Brain microvascular endothelial cell (primary cell): ENCODE results near the gene TMEM131L.
"Not testable (repeated sequence)": the region's sequence is repeated elsewhere in the genome, so short reads cannot be mapped to it uniquely, and the experiment has no call there.

ENCODE experiments used
- DNase-seq: peaks from one replicate; pipeline ENCODE4 v3.0.0-alpha.2; 2020
- H3K27ac ChIP-seq: fragments of 250-450 bp; sonication (Bioruptor Pico); 2 replicates; pipeline ENCODE4 v1.5.1; 2020; ENCODE audit warnings: mild to moderate bottlenecking, moderate library complexity
- H3K27me3 ChIP-seq: fragments of 250-450 bp; sonication (Bioruptor Pico); replicated peaks from 2 replicates; pipeline ENCODE4 v1.5.1; 2020; ENCODE audit warnings: mild to moderate bottlenecking
- H3K36me3 ChIP-seq: fragments of 250-450 bp; sonication (Bioruptor Pico); replicated peaks from 2 replicates; pipeline ENCODE4 v1.5.1; 2020; ENCODE audit warnings: mild to moderate bottlenecking
- H3K4me3 ChIP-seq: 2 replicates; pipeline ENCODE4 v1.5.1; 2011; ENCODE audit warnings: low read depth, mild to moderate bottlenecking, control low read depth, low read length, moderate library complexity
- CTCF ChIP-seq: IDR thresholded peaks from 2 replicates; pipeline ENCODE4 v1.5.1; 2011; ENCODE audit warnings: low read depth, mild to moderate bottlenecking, moderate library complexity, low read length, control low read depth, inconsistent platforms; ENCODE audit errors: missing control alignments
- in situ Hi-C: cut with HindIII; loops from 2 replicates; pipeline ENCODE4 v1.10.0; 2017; ENCODE audit warnings: low sequenced_read_pairs, low pct_ligation_motif_present

The TMEM131L gene

GRCh38 chr4:153466081-153466948 is at the start of gene TMEM131L:
TSS of gene TMEM131L (plus strand) at chr4:153466360. CDS start at chr4:153466398, 38 bp downstream.
- H3K4me3 ChIP-seq, result peak within 1 kb of the TSS; percentile 91
- peak; percentile 9 for TF ChIP-seq CTCF

GRCh38 chr4:153416456-153416855 is 49.7 kb upstream of the TMEM131L start:
- DNase-seq, H3K4me3 ChIP-seq, H3K27ac ChIP-seq, in situ Hi-C loops, H3K27me3 ChIP-seq, H3K36me3 ChIP-seq: not testable (repeated sequence)

More at GRCh38 chr4:153466081-153466948, at the start of gene TMEM131L:
- Histone ChIP-seq H3K27me3 (no peaks in the 10 kb centered on the region), H3K36me3 (no peaks in the 10 kb centered on the region), H3K27ac (peak within 1 kb of the TSS; percentile 48)
- in situ Hi-C loops, result no loop called here
- peak; percentile 38 for DNase-seq

- Histone ChIP-seq H3K4me3 (no peak overlapping the region), H3K36me3 (no peaks in the 10 kb centered on the region), H3K27ac (no peak overlapping the region), H3K27me3 (no peaks in the 10 kb centered on the region)
- in situ Hi-C loops, result no loop called here
- TF ChIP-seq CTCF, result no peak
- no peak for DNase-seq
Observed at GRCh38 chr4:153418121-153418520, 48.0 kb upstream of the TMEM131L start.

GRCh38 chr4:153418558-153418957 is 47.6 kb upstream of the TMEM131L start:
- no peak for DNase-seq
- in situ Hi-C loops, result no loop called here
- TF ChIP-seq CTCF, result no peak
- no peak overlapping the region for H3K4me3 ChIP-seq
- H3K27me3 ChIP-seq, result no peaks in the 10 kb centered on the region
- no peak overlapping the region for H3K27ac ChIP-seq
- no peaks in the 10 kb centered on the region for H3K36me3 ChIP-seq

- no peak overlapping the region for H3K27ac ChIP-seq
- H3K4me3 ChIP-seq, result no peak overlapping the region
- no peak for DNase-seq
- TF ChIP-seq CTCF, result no peak
- H3K36me3 ChIP-seq, result no peaks in the 10 kb centered on the region
- no peaks in the 10 kb centered on the region for H3K27me3 ChIP-seq
- in situ Hi-C loops, result no loop called here
Observed at GRCh38 chr4:153419029-153419428, 47.1 kb upstream of the TMEM131L start.

- Histone ChIP-seq H3K36me3 (no peaks in the 10 kb centered on the region), H3K27me3 (no peaks in the 10 kb centered on the region), H3K27ac (no peak overlapping the region), H3K4me3 (no peak overlapping the region)
- no peak for DNase-seq
- no peak for TF ChIP-seq CTCF
- in situ Hi-C loops, result no loop called here
Observed at GRCh38 chr4:153419673-153420278, 46.4 kb upstream of the TMEM131L start.
